ENCODE data around the gene PLAAT5. TPM values are rescaled to one million over a fixed set of nuclear protein-coding genes. Genes with fewer than 3 reads are reported as not detected.
"Not testable (repeated sequence)": the region's sequence is repeated elsewhere in the genome, so short reads cannot be mapped to it uniquely, and the experiment has no call there.

The PLAAT5 gene
- total RNA-seq, 1 experiment from 2014 or later = not detected

DNA sequence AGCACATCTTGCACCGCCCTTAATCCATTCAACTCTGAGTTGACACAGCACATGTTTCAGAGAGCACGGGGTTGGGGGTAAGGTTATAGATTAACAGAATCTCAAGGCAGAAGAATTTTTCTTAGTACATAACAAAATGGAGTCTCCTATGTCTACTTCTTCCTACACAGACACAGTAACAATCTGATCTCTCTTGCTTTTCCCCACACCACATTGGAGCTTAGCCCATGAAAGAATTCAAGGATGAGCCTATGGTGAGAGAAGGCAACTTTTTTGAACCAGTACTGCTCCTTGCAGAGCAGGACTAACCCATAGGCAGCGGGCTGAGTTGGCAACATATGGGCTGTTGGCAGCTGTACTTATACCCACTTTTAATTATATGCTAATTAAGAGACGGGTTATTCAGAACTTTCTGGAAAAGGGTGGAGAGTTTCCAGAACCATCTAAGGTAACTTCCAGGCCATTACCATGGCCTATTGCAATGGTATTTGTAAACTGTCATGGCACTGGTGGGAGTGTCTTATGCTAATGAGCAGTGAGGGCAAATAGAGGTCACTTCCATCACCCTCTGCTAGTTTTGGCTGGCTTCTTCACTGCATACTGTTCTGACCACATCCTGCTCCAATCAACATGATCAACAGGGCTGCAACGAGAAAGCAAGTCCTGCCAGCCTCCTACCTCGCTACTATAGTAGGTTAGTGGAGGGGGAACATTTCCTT, 40.3 kb upstream of the PLAAT5 start:
- DNase-seq (ENCODE audit: low read depth, low spot score) (peak; percentile 0), ATAC-seq (peak; percentile 70)
- H3K27ac ChIP-seq (ENCODE audit: low read depth, low read length); H3K4me3 ChIP-seq (replicated peaks in 1 of 2; ENCODE audit: low read depth in 1 of 2, low read length in 2 of 2); BruUV-seq (replicated peaks); H3K79me2 ChIP-seq (ENCODE audit: insufficient read depth, low read length); H3K9me3 ChIP-seq (ENCODE audit: control insufficient read depth in 1 of 2, insufficient read depth in 1 of 2, low read depth in 1 of 2, low read length in 2 of 2); RAD21 ChIA-PET (ENCODE audit: low non-redundant PET in 1 of 2, low total read pairs in 2 of 2, uncharacterized antibody in 2 of 2, unreplicated experiment in 2 of 2); H3K27me3 ChIP-seq (ENCODE audit: insufficient read depth, low read length); H3K9me2 ChIP-seq (ENCODE audit: insufficient read depth); H3K36me3 ChIP-seq (ENCODE audit: control insufficient read depth in 1 of 2, insufficient read depth in 2 of 2, low read length in 2 of 2); intact Hi-C loops (cut with micrococcal nuclease); H3K4me1 ChIP-seq (ENCODE audit: control insufficient read depth in 1 of 2, insufficient read depth in 2 of 2, low read length in 2 of 2); CTCF ChIA-PET; H3K9ac ChIP-seq (ENCODE audit: low read length); POLR2A ChIA-PET; H4K20me1 ChIP-seq (ENCODE audit: insufficient read depth); H2AFZ ChIP-seq (ENCODE audit: low read depth, low read length, poor library complexity, severe bottlenecking): not testable (repeated sequence)
- H3K4me2 ChIP-seq (ENCODE audit: low read length) = peak overlapping the region; percentile 52

DNA sequence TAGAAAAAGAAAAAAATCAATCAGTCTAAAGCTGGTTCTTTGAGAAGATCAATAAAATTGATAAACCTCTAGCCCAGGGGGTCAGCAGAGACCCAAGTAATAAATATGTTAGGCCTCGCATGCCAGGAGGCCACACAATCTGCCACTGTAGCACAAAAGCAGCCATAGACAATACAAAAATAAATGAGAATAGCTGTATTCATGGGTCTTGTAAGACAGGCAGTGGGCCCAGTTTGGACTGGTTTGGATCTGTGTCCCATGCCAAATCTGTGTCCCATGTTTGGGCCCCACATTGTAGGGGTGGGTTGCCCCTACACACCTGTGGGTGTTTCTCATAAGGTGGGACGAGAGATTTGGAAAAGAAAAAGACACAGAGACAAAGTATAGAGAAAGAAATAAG, 39.1 kb upstream of the PLAAT5 start:
- Histone ChIP-seq H3K4me2 (ENCODE audit: low read length) (no peak overlapping the region), H3K27ac (ENCODE audit: low read depth, low read length) (no peak overlapping the region), H3K9me3 (ENCODE audit: control insufficient read depth in 1 of 2, insufficient read depth in 1 of 2, low read depth in 1 of 2, low read length in 2 of 2) (no peaks in the 10 kb centered on the region), H3K79me2 (ENCODE audit: insufficient read depth, low read length) (no peaks in the 10 kb centered on the region), H3K9ac (ENCODE audit: low read length) (no peak overlapping the region), H2AFZ (ENCODE audit: low read depth, low read length, poor library complexity, severe bottlenecking) (no peak overlapping the region), H3K27me3 (ENCODE audit: insufficient read depth, low read length) (no peaks in the 10 kb centered on the region; the same call in 1 of the 2 replicates), H3K4me1 (ENCODE audit: control insufficient read depth in 1 of 2, insufficient read depth in 2 of 2, low read length in 2 of 2) (peaks cover 0 to 8% of the 10 kb centered on the region in 2 experiments; a peak in 2 of 4 replicates), H3K9me2 (ENCODE audit: insufficient read depth) (no peaks in the 10 kb centered on the region), H3K4me3 (replicated peaks in 1 of 2; ENCODE audit: low read depth in 1 of 2, low read length in 2 of 2) (no peak overlapping the region), H3K36me3 (ENCODE audit: control insufficient read depth in 1 of 2, insufficient read depth in 2 of 2, low read length in 2 of 2) (no peaks in the 10 kb centered on the region), H4K20me1 (ENCODE audit: insufficient read depth) (no peaks in the 10 kb centered on the region)
- intact Hi-C loops (cut with micrococcal nuclease) = no loop called here
- ChIA-PET RAD21 (ENCODE audit: low non-redundant PET in 1 of 2, low total read pairs in 2 of 2, uncharacterized antibody in 2 of 2, unreplicated experiment in 2 of 2) (no interaction called here), CTCF (no interaction called here), POLR2A (no interaction called here)
- DNase-seq (ENCODE audit: low read depth, low spot score) (no peak), ATAC-seq (no peak)
- no TSS peak for BruUV-seq (replicated peaks)
- TF ChIP-seq, protein P1, sequence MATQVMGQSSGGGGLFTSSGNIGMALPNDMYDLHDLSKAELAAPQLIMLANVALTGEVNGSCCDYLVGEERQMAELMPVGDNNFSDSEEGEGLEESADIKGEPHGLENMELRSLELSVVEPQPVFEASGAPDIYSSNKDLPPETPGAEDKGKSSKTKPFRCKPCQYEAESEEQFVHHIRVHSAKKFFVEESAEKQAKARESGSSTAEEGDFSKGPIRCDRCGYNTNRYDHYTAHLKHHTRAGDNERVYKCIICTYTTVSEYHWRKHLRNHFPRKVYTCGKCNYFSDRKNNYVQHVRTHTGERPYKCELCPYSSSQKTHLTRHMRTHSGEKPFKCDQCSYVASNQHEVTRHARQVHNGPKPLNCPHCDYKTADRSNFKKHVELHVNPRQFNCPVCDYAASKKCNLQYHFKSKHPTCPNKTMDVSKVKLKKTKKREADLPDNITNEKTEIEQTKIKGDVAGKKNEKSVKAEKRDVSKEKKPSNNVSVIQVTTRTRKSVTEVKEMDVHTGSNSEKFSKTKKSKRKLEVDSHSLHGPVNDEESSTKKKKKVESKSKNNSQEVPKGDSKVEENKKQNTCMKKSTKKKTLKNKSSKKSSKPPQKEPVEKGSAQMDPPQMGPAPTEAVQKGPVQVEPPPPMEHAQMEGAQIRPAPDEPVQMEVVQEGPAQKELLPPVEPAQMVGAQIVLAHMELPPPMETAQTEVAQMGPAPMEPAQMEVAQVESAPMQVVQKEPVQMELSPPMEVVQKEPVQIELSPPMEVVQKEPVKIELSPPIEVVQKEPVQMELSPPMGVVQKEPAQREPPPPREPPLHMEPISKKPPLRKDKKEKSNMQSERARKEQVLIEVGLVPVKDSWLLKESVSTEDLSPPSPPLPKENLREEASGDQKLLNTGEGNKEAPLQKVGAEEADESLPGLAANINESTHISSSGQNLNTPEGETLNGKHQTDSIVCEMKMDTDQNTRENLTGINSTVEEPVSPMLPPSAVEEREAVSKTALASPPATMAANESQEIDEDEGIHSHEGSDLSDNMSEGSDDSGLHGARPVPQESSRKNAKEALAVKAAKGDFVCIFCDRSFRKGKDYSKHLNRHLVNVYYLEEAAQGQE (IDR thresholded peaks at IDR 0.05; ENCODE audit: low read depth) = no peak
- no peak for TF ChIP-seq SRF (IDR thresholded peaks at IDR 0.05; ENCODE audit: low read depth)

DNA sequence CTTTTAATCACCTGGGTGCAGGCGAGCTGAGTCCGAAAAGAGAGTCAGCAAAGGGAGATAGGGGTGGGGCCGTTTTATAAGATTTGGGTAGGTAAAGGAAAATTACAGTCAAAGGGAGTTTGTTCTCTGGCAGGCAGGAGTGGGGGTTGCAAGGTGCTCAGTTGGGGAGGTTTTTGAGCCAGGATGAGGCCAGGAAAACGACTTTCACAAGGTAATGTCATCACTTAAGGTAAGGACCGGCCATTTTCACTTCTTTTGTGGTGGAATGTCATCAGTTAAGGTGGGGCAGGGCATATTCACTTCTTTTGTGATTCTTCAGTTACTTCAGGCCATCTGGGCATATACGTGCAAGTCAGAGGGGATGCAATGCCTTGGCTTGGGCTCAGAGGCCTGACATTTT, 38.4 kb upstream of the PLAAT5 start:
- intact Hi-C loops (cut with micrococcal nuclease); POLR2A ChIA-PET; BruUV-seq (replicated peaks); H3K27me3 ChIP-seq (ENCODE audit: insufficient read depth, low read length); CTCF ChIA-PET; DNase-seq (ENCODE audit: low read depth, low spot score); H3K9me3 ChIP-seq (ENCODE audit: control insufficient read depth in 1 of 2, insufficient read depth in 1 of 2, low read depth in 1 of 2, low read length in 2 of 2); H3K4me1 ChIP-seq (ENCODE audit: control insufficient read depth in 1 of 2, insufficient read depth in 2 of 2, low read length in 2 of 2); H3K9ac ChIP-seq (ENCODE audit: low read length); H3K4me3 ChIP-seq (replicated peaks in 1 of 2; ENCODE audit: low read depth in 1 of 2, low read length in 2 of 2); H3K4me2 ChIP-seq (ENCODE audit: low read length); H3K9me2 ChIP-seq (ENCODE audit: insufficient read depth); RAD21 ChIA-PET (ENCODE audit: low non-redundant PET in 1 of 2, low total read pairs in 2 of 2, uncharacterized antibody in 2 of 2, unreplicated experiment in 2 of 2); H2AFZ ChIP-seq (ENCODE audit: low read depth, low read length, poor library complexity, severe bottlenecking); ATAC-seq; H4K20me1 ChIP-seq (ENCODE audit: insufficient read depth); H3K36me3 ChIP-seq (ENCODE audit: control insufficient read depth in 1 of 2, insufficient read depth in 2 of 2, low read length in 2 of 2); H3K79me2 ChIP-seq (ENCODE audit: insufficient read depth, low read length); H3K27ac ChIP-seq (ENCODE audit: low read depth, low read length): not testable (repeated sequence)

Measured in HCT116 (cell line).